ENCODE results near the gene PBRM1. TPM values are rescaled to one million over a fixed set of nuclear protein-coding genes. Genes with fewer than 3 reads are reported as not detected.
A peak's percentile ranks its signal among the peaks of the same experiment; 100 is the strongest.

PBRM1 gene
- total RNA-seq, 4 donors from 2014 or later = 51.6 to 78.7 (median 74.0) TPM

DNA sequence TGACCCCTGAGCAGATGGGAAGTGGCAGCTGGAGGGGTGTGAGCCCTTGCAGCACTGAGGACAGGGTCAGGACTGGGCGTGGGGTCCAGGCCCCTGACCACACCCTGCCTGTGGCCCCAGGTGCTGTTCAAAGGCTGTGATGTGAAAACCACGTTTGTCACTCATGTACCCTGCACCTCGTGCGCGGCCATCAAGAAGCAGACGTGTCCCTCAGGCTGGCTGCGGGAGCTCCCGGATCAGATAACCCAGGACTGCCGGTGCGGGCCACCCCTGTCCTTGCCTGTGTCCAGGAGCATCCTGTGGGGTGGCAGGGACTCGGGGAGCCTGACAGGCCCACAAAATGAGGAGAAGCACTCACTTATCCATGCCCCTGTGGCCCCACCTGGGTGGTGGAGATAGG, 184.7 kb downstream of the PBRM1 start:
- TF ChIP-seq, protein P1, sequence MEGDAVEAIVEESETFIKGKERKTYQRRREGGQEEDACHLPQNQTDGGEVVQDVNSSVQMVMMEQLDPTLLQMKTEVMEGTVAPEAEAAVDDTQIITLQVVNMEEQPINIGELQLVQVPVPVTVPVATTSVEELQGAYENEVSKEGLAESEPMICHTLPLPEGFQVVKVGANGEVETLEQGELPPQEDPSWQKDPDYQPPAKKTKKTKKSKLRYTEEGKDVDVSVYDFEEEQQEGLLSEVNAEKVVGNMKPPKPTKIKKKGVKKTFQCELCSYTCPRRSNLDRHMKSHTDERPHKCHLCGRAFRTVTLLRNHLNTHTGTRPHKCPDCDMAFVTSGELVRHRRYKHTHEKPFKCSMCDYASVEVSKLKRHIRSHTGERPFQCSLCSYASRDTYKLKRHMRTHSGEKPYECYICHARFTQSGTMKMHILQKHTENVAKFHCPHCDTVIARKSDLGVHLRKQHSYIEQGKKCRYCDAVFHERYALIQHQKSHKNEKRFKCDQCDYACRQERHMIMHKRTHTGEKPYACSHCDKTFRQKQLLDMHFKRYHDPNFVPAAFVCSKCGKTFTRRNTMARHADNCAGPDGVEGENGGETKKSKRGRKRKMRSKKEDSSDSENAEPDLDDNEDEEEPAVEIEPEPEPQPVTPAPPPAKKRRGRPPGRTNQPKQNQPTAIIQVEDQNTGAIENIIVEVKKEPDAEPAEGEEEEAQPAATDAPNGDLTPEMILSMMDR (IDR thresholded peaks at IDR 0.05) = no peak
- no peak for TF ChIP-seq POLR2A (IDR thresholded peaks at IDR 0.05)
- H3K4me3 ChIP-seq (ENCODE audit: low read depth, poor library complexity, severe bottlenecking) = no peak overlapping the region
- intact Hi-C loops (cut with DNase I; ENCODE audit: low total_unique reads) = no loop called here
- WGBS, 2 donors = 79 to 82% methylated on average over 7 to 11 of the region's 11 CpGs
- DNase-seq (ENCODE audit: low spot score in 2 of 2) = no peak

DNA sequence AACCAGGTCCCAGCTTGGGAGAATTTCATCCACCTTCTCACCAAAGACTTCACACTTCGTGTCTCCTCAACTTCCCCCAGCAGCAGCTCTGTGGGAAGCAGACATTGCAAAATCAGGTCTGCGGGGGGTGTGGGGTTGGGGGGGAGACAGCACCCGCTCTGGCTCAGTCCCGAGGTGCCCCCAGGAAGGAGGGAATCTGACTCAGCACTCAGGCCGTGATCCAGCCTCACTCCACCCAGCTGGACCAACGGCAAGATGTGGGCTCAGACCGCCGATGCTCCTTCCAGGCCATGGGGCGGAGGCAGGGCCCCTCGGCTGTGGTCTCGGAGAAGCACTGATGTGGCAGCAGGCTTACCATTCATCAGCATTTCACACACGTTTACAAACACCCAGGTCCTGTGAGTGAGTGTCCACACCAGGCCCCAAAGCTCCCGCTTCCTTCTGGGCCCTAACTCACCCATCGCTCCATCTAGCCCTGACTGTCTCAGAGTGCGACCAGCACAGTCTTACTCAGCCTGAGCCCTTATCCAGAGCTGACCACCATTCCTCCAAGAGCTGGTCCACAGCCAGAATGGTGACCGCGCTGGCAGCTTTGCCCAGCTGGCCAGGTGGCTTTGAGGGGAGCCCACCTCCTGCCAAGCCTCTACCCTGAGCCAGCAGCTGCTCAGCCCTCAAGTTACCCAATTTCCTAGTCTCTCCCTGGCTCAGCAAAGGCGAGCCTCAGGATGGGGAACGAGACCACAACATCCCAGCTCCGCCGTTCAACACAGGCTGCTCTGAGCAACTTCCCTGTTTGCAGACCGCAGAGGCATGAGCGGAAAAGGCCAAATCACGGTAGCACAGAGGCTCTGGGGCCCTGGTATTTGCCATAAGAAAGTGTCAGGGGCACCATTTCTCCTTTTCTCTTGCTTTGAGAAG, 187.3 kb downstream of the PBRM1 start:
- intact Hi-C loops (cut with DNase I; ENCODE audit: low total_unique reads) = no loop called here
- WGBS, 2 donors = 63 to 73% methylated on average over 21 to 24 of the region's 24 CpGs
- peak; percentile 66 to 91 for DNase-seq (ENCODE audit: low spot score in 2 of 2)
- no peak overlapping the region for H3K4me3 ChIP-seq (ENCODE audit: low read depth, poor library complexity, severe bottlenecking)
- TF ChIP-seq, protein P1 (IDR thresholded peaks at IDR 0.05) = no peak
- TF ChIP-seq POLR2A (IDR thresholded peaks at IDR 0.05) = no peak

DNA sequence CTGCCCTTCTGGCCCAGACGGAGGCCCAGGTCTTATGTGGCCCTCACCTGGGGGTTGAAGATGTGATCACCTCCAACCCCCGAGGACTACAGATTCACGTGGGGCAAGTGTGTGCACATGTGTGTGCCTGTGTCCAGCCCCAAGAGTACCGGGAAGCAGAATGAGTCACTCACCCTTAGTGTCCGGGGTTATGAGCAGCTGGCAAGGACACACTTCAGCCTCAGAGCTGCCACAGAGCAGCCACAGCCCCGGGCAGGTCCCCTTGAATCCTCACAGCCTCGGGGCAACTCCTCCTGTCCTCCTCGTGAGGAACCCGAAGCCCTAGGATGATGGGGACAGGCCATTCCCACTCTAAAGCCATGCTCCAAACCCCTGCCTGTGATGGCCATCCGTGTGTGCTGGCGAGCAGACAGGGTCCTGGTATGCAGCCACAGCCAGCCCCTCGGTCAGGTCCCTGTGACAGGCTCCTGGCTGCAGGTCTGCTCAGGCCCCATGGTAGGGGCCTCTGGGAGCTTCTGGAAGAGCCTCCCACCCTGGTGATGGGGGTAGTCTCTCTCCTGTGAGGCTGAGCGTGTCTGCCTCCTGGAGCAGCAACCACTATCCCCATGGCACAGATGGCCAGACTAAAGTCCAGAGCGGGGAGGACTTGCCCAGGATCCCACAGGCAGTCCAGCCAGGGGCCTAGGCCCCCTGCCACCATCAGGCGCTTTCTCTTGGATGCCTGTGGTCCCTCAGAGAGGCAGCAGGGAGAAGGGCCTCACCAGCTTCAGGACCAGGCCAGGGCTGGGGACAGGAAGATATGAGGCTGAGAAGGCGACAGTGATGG, 189.7 kb downstream of the PBRM1 start:
- no peak for DNase-seq (ENCODE audit: low spot score in 2 of 2)
- intact Hi-C loops (cut with DNase I; ENCODE audit: low total_unique reads) = no loop called here
- 53 to 63% methylated on average over 11 to 15 of the region's 16 CpGs for WGBS, 2 donors
- peak overlapping the region; percentile 12 for H3K4me3 ChIP-seq (ENCODE audit: low read depth, poor library complexity, severe bottlenecking)
- TF ChIP-seq, protein P1 (IDR thresholded peaks at IDR 0.05) = no peak
- no peak for TF ChIP-seq POLR2A (IDR thresholded peaks at IDR 0.05)

Other genes with a start within 250 kb of the PBRM1 start
- gene SEMA3G, start 240.8 kb downstream of the PBRM1 start, total RNA-seq = 10 to 100 TPM; 17.9 to 49.8 (median 26.9) TPM
- 10 to 100 TPM in 3 of 4 donors, 1 to 10 TPM in 1; 6.3 to 73.7 (median 21.3) TPM for gene TNNC1, start 231.9 kb downstream of the PBRM1 start, total RNA-seq
- 100 to 1,000 TPM in 1 of 4 donors, 10 to 100 TPM in 3; 69.9 to 133 (median 85.9) TPM for gene NISCH, start 230.3 kb downstream of the PBRM1 start, total RNA-seq
- gene STAB1, start 190.6 kb downstream of the PBRM1 start, total RNA-seq = 10 to 100 TPM; 10.1 to 23.9 (median 12.1) TPM
- gene NT5DC2, start 152.1 kb downstream of the PBRM1 start, total RNA-seq = 10 to 100 TPM; 40.3 to 61.4 (median 48.0) TPM
- gene UQCC5, start 149.3 kb downstream of the PBRM1 start, total RNA-seq = 10 to 100 TPM in 2 of 4 donors, 1 to 10 TPM in 2; 1.3 to 29.5 (median 6.3) TPM
- 100 to 1,000 TPM in 1 of 4 donors, 10 to 100 TPM in 3; 79.3 to 111 (median 86.4) TPM for gene GNL3, start 119 bp upstream of the PBRM1 start, total RNA-seq
- 10 to 100 TPM; 27.4 to 41.9 (median 35.9) TPM for gene GLT8D1, start 19.9 kb upstream of the PBRM1 start, total RNA-seq
- 100 to 1,000 TPM in 2 of 4 donors, 10 to 100 TPM in 2; 80.4 to 134 (median 101) TPM for gene SPCS1, start 20.2 kb upstream of the PBRM1 start, total RNA-seq
- gene NEK4, start 85.0 kb upstream of the PBRM1 start, total RNA-seq = 10 to 100 TPM in 2 of 4 donors, 1 to 10 TPM in 2; 9.2 to 15.9 (median 12.7) TPM
- under 1 TPM in 1 of 4 donors, not detected in 3; 0.39 TPM for gene ITIH1, start 91.7 kb upstream of the PBRM1 start, total RNA-seq
- 10 to 100 TPM in 1 of 4 donors, 1 to 10 TPM in 1, under 1 TPM in 2; 0.17 to 19.3 (median 0.97) TPM for gene ITIH3, start 108.9 kb upstream of the PBRM1 start, total RNA-seq
- 1 to 10 TPM in 3 of 4 donors, under 1 TPM in 1; 0.38 to 3.6 (median 2.5) TPM for gene ITIH4, start 144.8 kb upstream of the PBRM1 start, total RNA-seq
- 10 to 100 TPM in 1 of 4 donors, 1 to 10 TPM in 3; 5.5 to 13.1 (median 7.9) TPM for gene MUSTN1, start 149.1 kb upstream of the PBRM1 start, total RNA-seq
- 10 to 100 TPM; 12.7 to 20.7 (median 16.1) TPM for gene STIMATE, start 211.6 kb upstream of the PBRM1 start, total RNA-seq